ENCODE results near the gene TDRD5.

DNA sequence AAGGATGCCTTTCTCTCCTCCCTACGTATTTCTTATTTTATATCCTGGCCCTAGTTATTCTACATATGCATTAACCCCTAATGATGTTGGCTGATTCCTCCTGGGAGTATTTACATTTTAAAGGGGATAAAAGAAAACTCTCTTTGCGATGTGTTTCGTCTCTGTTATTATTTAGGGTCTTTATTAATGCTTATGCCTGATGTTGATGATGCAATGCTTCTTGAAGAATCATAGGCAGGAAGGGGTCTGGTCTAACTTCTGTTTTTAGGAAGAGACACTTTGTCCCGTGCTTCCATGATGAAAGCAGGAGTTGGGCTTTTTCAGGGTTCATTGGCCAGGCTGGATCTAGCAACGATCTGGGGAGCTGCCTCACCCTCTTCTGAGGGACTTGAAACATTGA, 15.1 kb upstream of the TDRD5 start:
- TF ChIP-seq ZC3H10 (CRISPR knock-in tag; IDR thresholded peaks at IDR 0.05) (no peak), RARB (CRISPR knock-in tag; IDR thresholded peaks at IDR 0.05) (no peak), PPARA (CRISPR knock-in tag; IDR thresholded peaks at IDR 0.05; ENCODE audit: borderline replicate concordance) (no peak), SNAI2 (CRISPR knock-in tag; IDR thresholded peaks at IDR 0.05) (no peak), ZFP3 (CRISPR knock-in tag; IDR thresholded peaks at IDR 0.05) (no peak)

All from SK-N-SH treated with all-trans-retinoic acid at 6 μM for 48 hours (cell line).